LNCAP (cell line): ENCODE measurements around the gene PJVK.

Source experiments
- CTCF ChIP-seq: fragments of 450-650 bp; IDR thresholded peaks from 2 replicates; pipeline ENCODE4 v1.5.1; 2017; ENCODE audit warnings: mild to moderate bottlenecking

The PJVK gene

GRCh38 chr2:178469219-178469849, 18.2 kb downstream of the PJVK start:
- no peak for TF ChIP-seq CTCF

- TF ChIP-seq CTCF, result no peak
These were observed 22.2 kb downstream of the PJVK start for GRCh38 chr2:178473373-178473772.

GRCh38 chr2:178473931-178474330, 22.8 kb downstream of the PJVK start:
- no peak for TF ChIP-seq CTCF

- TF ChIP-seq CTCF, result no peak
These were observed 23.4 kb downstream of the PJVK start for GRCh38 chr2:178474560-178474959.

GRCh38 chr2:178476477-178476876, 25.3 kb downstream of the PJVK start:
- TF ChIP-seq CTCF, result no peak

- TF ChIP-seq CTCF, result no peak
These were observed 26.4 kb downstream of the PJVK start for GRCh38 chr2:178477443-178478129.

GRCh38 chr2:178478130-178478438, 26.9 kb downstream of the PJVK start:
- TF ChIP-seq CTCF, result no peak
